Smooth muscle cell (in vitro differentiated cells): ENCODE measurements around the gene NFKB1. TPM values are rescaled to one million over a fixed set of nuclear protein-coding genes. Genes with fewer than 3 reads are reported as not detected.
A peak's percentile ranks its signal among the peaks of the same experiment; 100 is the strongest.

Experiments used
- DNase-seq: peaks from one replicate; lab custom pipeline; 2025; ENCODE audit not compliant: unreplicated experiment; lab: John Stamatoyannopoulos, UW
- H2AFZ ChIP-seq: fragments of 200-600 bp; sonication (generic); 2 replicates; pipeline ENCODE4 v1.6.0; 2016; ENCODE audit warnings: antibody characterized with exemption, low read depth, mild to moderate bottlenecking
- H3F3A ChIP-seq: fragments of 200-600 bp; sonication (generic); 2 replicates; pipeline ENCODE4 v1.6.0; 2017; ENCODE audit warnings: antibody characterized with exemption, low read depth
- H3K27ac ChIP-seq: fragments of 200-600 bp; sonication (generic); 2 replicates; pipeline ENCODE4 v1.5.1; 2016; ENCODE audit warnings: low read depth, mild to moderate bottlenecking
- H3K27me3 ChIP-seq: fragments of 200-600 bp; sonication (generic); 2 replicates; pipeline ENCODE4 v1.6.1; 2016; ENCODE audit warnings: low read depth, mild to moderate bottlenecking
- H3K36me3 ChIP-seq: fragments of 200-600 bp; sonication (generic); 2 replicates; pipeline ENCODE4 v1.5.1; 2016; ENCODE audit warnings: low read depth
- H3K4me1 ChIP-seq: fragments of 200-600 bp; sonication (generic); 2 replicates; pipeline ENCODE4 v1.5.1; 2016; ENCODE audit warnings: low read depth
- H3K4me2 ChIP-seq: fragments of 200-600 bp; sonication (generic); 2 replicates; pipeline ENCODE4 v1.6.0; 2016; ENCODE audit warnings: mild to moderate bottlenecking
- H3K4me3 ChIP-seq: fragments of 200-600 bp; sonication (generic); 2 replicates; pipeline ENCODE4 v1.5.1; 2016; ENCODE audit warnings: mild to moderate bottlenecking
- H3K79me2 ChIP-seq: fragments of 200-600 bp; sonication (generic); 2 replicates; pipeline ENCODE4 v1.6.0; 2016; ENCODE audit warnings: low read depth, mild to moderate bottlenecking
- H3K9ac ChIP-seq: fragments of 200-600 bp; sonication (generic); 2 replicates; pipeline ENCODE4 v1.6.0; 2016; ENCODE audit warnings: low read depth
- H3K9me3 ChIP-seq: fragments of 200-600 bp; sonication (generic); replicated peaks from 2 replicates; pipeline ENCODE4 v1.5.1; 2016; ENCODE audit warnings: low read depth
- H4K20me1 ChIP-seq: fragments of 200-600 bp; sonication (generic); 2 replicates; pipeline ENCODE4 v1.6.0; 2016; ENCODE audit warnings: low read depth
- CTCF ChIP-seq: fragments of 200-600 bp; sonication (generic); IDR thresholded peaks from 2 replicates; pipeline ENCODE4 v1.5.1; 2017; ENCODE audit warnings: borderline replicate concordance, mild to moderate bottlenecking, antibody characterized with exemption; ENCODE audit not compliant: insufficient read depth, poor library complexity, severe bottlenecking
- WGBS: methylation state at CpG from one replicate; pipeline ENCODE4 v1.1.7; 2016; ENCODE audit warnings: low lambda C conversion rate; 5-methylcytosine and 5-hydroxymethylcytosine counted together
- polyA plus RNA-seq: library from polyadenylated mRNA; unstranded; fragments of >200 nt; fragmentation: Nextera tagmentation; extraction: Ambion mirVana; gene quantifications from 2 replicates; pipeline ENCODE4 v1.2.1, GENCODE V29; 2016
- total RNA-seq: library from RNA; depleted of rRNA; stranded (reverse); fragments of >200 nt; gene quantifications from 2 replicates; pipeline ENCODE4 v1.2.3, GENCODE V29; 2014

NFKB1 gene
- total and polyA plus RNA-seq, 2 experiments from 2014 or later = 15.6 to 16.1 TPM

- no peak overlapping the region for H3K4me2 ChIP-seq
- H3K4me3 ChIP-seq = no peak overlapping the region
- no peaks in the 10 kb centered on the region for H3K4me1 ChIP-seq
- DNase-seq = no peak
- peak overlapping the region; percentile 10 for H2AFZ ChIP-seq
- no peaks in the 10 kb centered on the region for H3K27me3 ChIP-seq
- peak; percentile 31 for TF ChIP-seq CTCF
- no peaks in the 10 kb centered on the region for H3K36me3 ChIP-seq
- H3K9ac ChIP-seq = no peak overlapping the region
- H4K20me1 ChIP-seq = no peaks in the 10 kb centered on the region
- 72% methylated on average over 5 of the region's 5 CpGs for WGBS
- H3K9me3 ChIP-seq = no peaks in the 10 kb centered on the region
- no peak overlapping the region for H3K27ac ChIP-seq
- H3F3A ChIP-seq = peaks cover 11% of the 10 kb centered on the region
- no peaks in the 10 kb centered on the region for H3K79me2 ChIP-seq
These were observed 122.5 kb downstream of the NFKB1 start for GRCh38 chr4:102623622-102624021.

- Histone ChIP-seq H3F3A (peaks cover 9% of the 10 kb centered on the region), H3K27ac (no peak overlapping the region), H3K9ac (no peak overlapping the region), H2AFZ (no peak overlapping the region), H3K27me3 (no peaks in the 10 kb centered on the region), H3K79me2 (no peaks in the 10 kb centered on the region), H3K36me3 (no peaks in the 10 kb centered on the region), H3K4me2 (no peak overlapping the region), H3K4me1 (no peaks in the 10 kb centered on the region), H3K9me3 (no peaks in the 10 kb centered on the region), H4K20me1 (no peaks in the 10 kb centered on the region), H3K4me3 (no peak overlapping the region)
- 95% methylated on average over 4 of the region's 4 CpGs for WGBS
- no peak for TF ChIP-seq CTCF
- no peak for DNase-seq
These were observed 123.3 kb downstream of the NFKB1 start for GRCh38 chr4:102624505-102624904.

- no peaks in the 10 kb centered on the region for H4K20me1 ChIP-seq
- H3F3A ChIP-seq = peaks cover 7% of the 10 kb centered on the region
- H3K4me1 ChIP-seq = no peaks in the 10 kb centered on the region
- H3K27ac ChIP-seq = no peak overlapping the region
- H3K36me3 ChIP-seq = no peaks in the 10 kb centered on the region
- no peak overlapping the region for H2AFZ ChIP-seq
- TF ChIP-seq CTCF = peak; percentile 7
- H3K27me3 ChIP-seq = no peaks in the 10 kb centered on the region
- DNase-seq = no peak
- no peak overlapping the region for H3K4me2 ChIP-seq
- H3K9ac ChIP-seq = no peak overlapping the region
- H3K4me3 ChIP-seq = no peak overlapping the region
- H3K9me3 ChIP-seq = no peaks in the 10 kb centered on the region
- WGBS = 81% methylated on average over 3 of the region's 3 CpGs
- H3K79me2 ChIP-seq = no peaks in the 10 kb centered on the region
These were observed 124.2 kb downstream of the NFKB1 start for GRCh38 chr4:102625232-102625930.
